ENCODE measurements around the gene RNPEP.

Gene RNPEP

GRCh38 chr1:201954263-201955008 is 28.0 kb upstream of the RNPEP start:
- H3K4me3 ChIP-seq (ENCODE audit: insufficient read depth, low read length, poor library complexity, severe bottlenecking): peak overlapping the region; percentile 83
- peak overlapping the region; percentile 26 for H3K27ac ChIP-seq (ENCODE audit: low read depth, low read length)
- 0 out of 2 replicates have a peak, but pooled peaks cover 6% of the 10 kb centered on the region for H3K36me3 ChIP-seq (ENCODE audit: low read length)
- no peaks in the 10 kb centered on the region for H3K9me2 ChIP-seq (replicated peaks; ENCODE audit: insufficient read depth, low read length)
- H3F3A ChIP-seq (ENCODE audit: insufficient read depth): no peaks in the 10 kb centered on the region
- H4K20me1 ChIP-seq (ENCODE audit: low read depth, low read length): no peaks in the 10 kb centered on the region
- no peaks in the 10 kb centered on the region for H3K27me3 ChIP-seq (ENCODE audit: low read length)
- H3K79me2 ChIP-seq (ENCODE audit: insufficient read depth, low read length): peaks cover 23% of the 10 kb centered on the region
- peak overlapping the region; percentile 85 for H2AFZ ChIP-seq (ENCODE audit: low read depth, low read length, severe bottlenecking)
- no peaks in the 10 kb centered on the region for H3K9me3 ChIP-seq (ENCODE audit: insufficient read depth, low read length)
- TF ChIP-seq CTCF (IDR thresholded peaks at IDR 0.05; ENCODE audit: insufficient read depth, low read length, poor library complexity, severe bottlenecking) (no peak), EZH2phosphoT487 (conservative IDR thresholded peaks at IDR 0.05; ENCODE audit: low read length) (no peak)
- peak overlapping the region; percentile 66 for H3K4me2 ChIP-seq (ENCODE audit: low read depth, low read length, poor library complexity, severe bottlenecking)
- H3K9ac ChIP-seq (ENCODE audit: low read length): peak overlapping the region; percentile 86

DNA sequence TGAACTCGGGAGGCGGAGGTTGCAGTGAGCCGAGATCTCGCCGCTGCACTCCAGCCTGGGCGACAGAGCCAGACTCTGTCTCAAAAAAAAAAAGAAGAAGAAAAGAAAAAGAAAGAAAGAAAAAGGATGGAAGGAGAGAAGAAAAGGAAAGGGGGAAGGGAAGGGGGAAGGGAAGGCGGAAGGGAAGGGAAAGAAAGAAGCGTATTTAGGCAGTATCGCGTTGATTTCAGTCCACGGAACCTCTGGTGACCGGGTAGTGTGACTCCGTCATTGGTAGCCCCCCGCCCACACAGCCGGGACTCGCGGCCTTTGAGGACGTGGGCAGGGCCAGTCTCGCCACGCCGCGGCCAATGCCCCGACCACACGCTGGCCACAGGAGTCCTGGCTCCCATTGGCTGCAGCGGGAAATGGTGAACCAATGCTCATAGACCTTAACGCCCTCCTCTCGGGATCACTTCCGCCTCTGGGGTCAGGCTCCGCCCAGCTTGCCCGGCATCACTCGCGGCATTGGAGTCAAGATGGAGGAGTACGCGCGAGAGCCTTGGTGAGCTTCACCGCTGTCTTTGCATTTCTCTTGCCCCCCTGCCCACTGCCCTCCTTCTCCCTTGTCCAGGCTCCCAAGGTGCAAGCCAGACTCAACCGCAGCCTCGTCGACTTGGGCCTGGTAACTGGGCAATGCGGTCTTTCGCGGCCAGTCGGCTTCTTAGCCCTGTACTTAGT is 27.3 kb upstream of the RNPEP start, which contains the start of gene TIMM17A:
TIMM17A (plus strand) TSS at position 495 of the 720 bp plus-strand sequence; CDS start at position 519, 24 bp downstream.
- Histone ChIP-seq H2AFZ (ENCODE audit: low read depth, low read length, severe bottlenecking) (peak within 1 kb of the TSS; percentile 85), H3F3A (ENCODE audit: insufficient read depth) (no peaks in the 10 kb centered on the region), H3K9me3 (ENCODE audit: insufficient read depth, low read length) (no peaks in the 10 kb centered on the region), H3K9me2 (replicated peaks; ENCODE audit: insufficient read depth, low read length) (no peaks in the 10 kb centered on the region), H3K4me3 (ENCODE audit: insufficient read depth, low read length, poor library complexity, severe bottlenecking) (peak within 1 kb of the TSS; percentile 83), H3K27me3 (ENCODE audit: low read length) (no peaks in the 10 kb centered on the region), H3K4me2 (ENCODE audit: low read depth, low read length, poor library complexity, severe bottlenecking) (peak within 1 kb of the TSS; percentile 84), H3K27ac (ENCODE audit: low read depth, low read length) (peak within 1 kb of the TSS; percentile 26), H3K36me3 (ENCODE audit: low read length) (0 out of 2 replicates have a peak, but pooled peaks cover 6% of the 10 kb centered on the region), H3K79me2 (ENCODE audit: insufficient read depth, low read length) (peaks cover 23% of the 10 kb centered on the region), H3K9ac (ENCODE audit: low read length) (peak within 1 kb of the TSS; percentile 86), H4K20me1 (ENCODE audit: low read depth, low read length) (no peaks in the 10 kb centered on the region)
- TF ChIP-seq EZH2phosphoT487 (conservative IDR thresholded peaks at IDR 0.05; ENCODE audit: low read length) (no peak), CTCF (IDR thresholded peaks at IDR 0.05; ENCODE audit: insufficient read depth, low read length, poor library complexity, severe bottlenecking) (no peak)

DNA sequence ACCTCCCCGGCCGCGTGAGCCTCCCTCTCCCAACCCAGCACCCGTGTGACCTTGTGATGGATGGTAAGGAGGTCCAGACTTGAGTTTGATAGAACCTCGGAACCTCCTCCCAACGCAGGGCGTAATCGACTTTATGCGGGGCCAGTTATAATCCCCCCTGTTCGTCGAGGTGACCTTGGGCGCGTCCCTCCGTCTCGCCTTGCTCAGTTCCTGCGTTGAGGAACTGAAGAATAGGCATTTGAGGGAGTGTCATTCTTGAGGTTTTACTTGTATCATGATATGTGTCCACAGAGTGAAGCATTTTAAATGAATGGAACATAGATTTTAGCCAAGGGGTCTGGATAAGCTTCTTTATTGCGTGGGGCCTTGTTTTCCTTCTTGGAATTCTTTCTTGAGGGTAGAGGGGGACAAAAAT is 26.7 kb upstream of the RNPEP start:
- H3K27ac ChIP-seq (ENCODE audit: low read depth, low read length): 0 out of 2 replicates have a peak overlapping the region, but pooled peaks have one; percentile 6
- H3K4me3 ChIP-seq (ENCODE audit: insufficient read depth, low read length, poor library complexity, severe bottlenecking): peak overlapping the region; percentile 83

More for the DNA sequence above, 26.7 kb upstream of the RNPEP start:
- Histone ChIP-seq H3K9me3 (ENCODE audit: insufficient read depth, low read length) (no peaks in the 10 kb centered on the region), H3F3A (ENCODE audit: insufficient read depth) (no peaks in the 10 kb centered on the region), H3K79me2 (ENCODE audit: insufficient read depth, low read length) (peaks cover 23% of the 10 kb centered on the region), H2AFZ (ENCODE audit: low read depth, low read length, severe bottlenecking) (peak overlapping the region; percentile 79), H3K9me2 (replicated peaks; ENCODE audit: insufficient read depth, low read length) (no peaks in the 10 kb centered on the region), H3K4me2 (ENCODE audit: low read depth, low read length, poor library complexity, severe bottlenecking) (peak overlapping the region; percentile 84), H3K27me3 (ENCODE audit: low read length) (no peaks in the 10 kb centered on the region), H3K36me3 (ENCODE audit: low read length) (peaks cover 6% of the 10 kb centered on the region; the same call in 1 of the 2 replicates), H4K20me1 (ENCODE audit: low read depth, low read length) (no peaks in the 10 kb centered on the region), H3K9ac (ENCODE audit: low read length) (peak overlapping the region; percentile 86)
- no peak for TF ChIP-seq CTCF (IDR thresholded peaks at IDR 0.05; ENCODE audit: insufficient read depth, low read length, poor library complexity, severe bottlenecking)
- no peak for TF ChIP-seq EZH2phosphoT487 (conservative IDR thresholded peaks at IDR 0.05; ENCODE audit: low read length)
